HTR-8/SVneo (cell line): ENCODE measurements around the gene SYPL1.

ENCODE experiments used
- DNase-seq: peaks from one replicate; pipeline ENCODE4 v3.0.0; 2011; ENCODE audit warnings: low spot score, mixed read lengths; ENCODE audit not compliant: insufficient read length
- FAIRE-seq: peaks from 2 replicates; lab custom pipeline; 2011; peaks lifted over from hg19 to GRCh38; lab: Jason Lieb, UNC

SYPL1 gene

GRCh38 chr7:106070201-106070551, 41.9 kb downstream of the SYPL1 start:
- DNase-seq (no peak), FAIRE-seq (no peak)

GRCh38 chr7:106069471-106070200, 42.5 kb downstream of the SYPL1 start:
- no peak for DNase-seq
- no peak for FAIRE-seq

DNA sequence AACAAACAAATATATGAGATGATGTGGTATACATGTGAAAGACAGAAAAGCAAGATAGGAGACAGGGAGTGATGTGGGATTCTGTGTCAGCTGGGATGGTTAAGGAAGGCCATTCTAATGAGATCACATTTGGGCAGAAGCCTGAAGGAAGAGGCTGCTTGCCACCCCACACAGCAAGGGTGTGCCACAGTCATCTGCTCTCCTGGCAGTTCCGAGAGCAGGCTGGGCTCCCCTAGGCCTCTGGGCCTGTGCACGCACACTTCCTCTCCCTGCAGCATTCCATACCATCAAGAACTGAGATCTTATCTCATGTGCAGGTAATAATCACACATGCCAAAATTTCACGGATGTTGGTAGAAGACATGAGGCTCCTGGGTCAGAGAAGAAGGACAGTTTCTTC, 43.1 kb downstream of the SYPL1 start:
- FAIRE-seq = no peak
- no peak for DNase-seq

DNA sequence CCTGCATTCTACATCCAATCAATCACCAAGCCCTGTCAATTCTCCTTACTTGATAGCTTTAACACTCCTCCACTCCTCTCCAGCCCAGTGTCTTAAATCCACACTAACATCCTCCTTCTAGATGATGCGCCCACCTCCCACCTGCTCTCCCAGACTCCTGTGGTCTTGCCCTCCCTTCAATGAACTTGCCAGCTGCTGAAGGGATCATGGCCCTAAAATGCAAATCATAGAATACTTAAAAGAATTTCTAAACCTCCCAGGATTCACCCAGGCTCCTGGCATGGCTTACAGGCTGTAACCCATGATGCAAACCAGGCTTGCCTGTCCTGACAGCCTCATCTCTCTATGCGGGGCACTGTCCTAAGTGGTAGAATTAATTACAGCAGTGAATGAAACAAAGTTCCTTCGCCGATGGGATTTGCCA, 43.6 kb downstream of the SYPL1 start:
- DNase-seq = no peak
- no peak for FAIRE-seq

- DNase-seq (no peak), FAIRE-seq (no peak)
These were observed 44.4 kb downstream of the SYPL1 start for GRCh38 chr7:106067678-106068077.

GRCh38 chr7:106065575-106066500, 46.3 kb downstream of the SYPL1 start:
- no peak for FAIRE-seq
- DNase-seq = no peak

GRCh38 chr7:106064771-106065574, 47.1 kb downstream of the SYPL1 start:
- no peak for FAIRE-seq
- DNase-seq = peak; percentile 94

DNA sequence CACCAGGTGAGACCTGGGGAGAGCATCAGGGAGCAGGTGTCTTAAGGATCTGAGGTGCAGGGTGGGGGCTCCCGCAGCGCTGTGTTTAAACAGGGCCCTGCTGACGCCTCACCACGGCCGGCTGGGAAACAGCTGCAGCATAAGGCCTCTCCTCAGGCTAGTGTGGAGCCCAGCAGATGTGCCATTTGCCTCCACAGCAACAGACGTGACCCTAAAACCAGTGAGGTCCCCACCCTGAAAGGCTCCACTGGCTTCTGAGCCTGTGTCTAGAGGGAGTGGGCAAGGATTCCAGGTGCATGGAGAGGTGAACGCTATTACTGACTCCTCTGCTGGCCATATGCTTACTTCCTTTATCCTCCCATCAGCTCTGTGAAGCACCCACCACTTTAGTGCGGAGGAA, 47.8 kb downstream of the SYPL1 start:
- DNase-seq (no peak), FAIRE-seq (no peak)

DNA sequence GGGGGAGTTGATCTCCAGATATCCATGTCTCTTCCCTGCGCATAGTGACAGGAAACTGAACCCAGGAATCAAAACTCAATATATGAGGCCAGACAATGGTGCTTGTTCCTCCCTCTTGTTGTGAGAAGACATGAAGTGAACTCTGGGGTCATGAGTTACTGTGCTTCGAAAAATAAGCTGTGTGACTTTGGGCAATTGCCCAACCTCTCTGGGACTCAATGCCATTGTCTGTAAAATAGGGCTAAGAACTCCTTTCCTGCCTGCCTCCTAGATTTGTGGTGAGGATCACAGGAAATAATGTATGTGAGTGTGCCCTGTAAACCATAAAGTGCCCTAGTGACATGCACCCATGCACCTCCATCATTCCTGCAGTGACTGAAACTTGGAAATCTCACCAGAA, 48.4 kb downstream of the SYPL1 start:
- DNase-seq = no peak
- FAIRE-seq = no peak

DNA sequence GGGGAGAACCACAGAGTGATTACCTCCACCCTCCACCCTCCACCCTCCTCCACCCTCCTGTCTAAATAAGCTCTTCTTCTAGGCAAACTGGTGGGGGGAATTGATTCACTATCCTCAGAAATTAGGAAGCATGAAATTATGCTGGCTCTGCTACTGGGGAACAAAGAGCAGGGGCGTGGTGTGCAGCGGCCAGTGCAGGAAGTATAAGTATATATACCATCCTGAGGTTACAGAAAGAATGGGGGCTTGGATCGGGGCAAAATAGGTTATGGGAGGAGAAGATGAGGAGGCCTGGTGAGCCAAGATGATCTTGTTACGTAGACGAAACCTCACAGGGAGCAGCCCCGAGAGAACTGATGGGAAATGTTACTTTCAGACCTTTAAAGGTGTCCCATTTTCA, 49.1 kb downstream of the SYPL1 start:
- FAIRE-seq (no peak), DNase-seq (no peak)

- FAIRE-seq = no peak
These were observed 49.6 kb downstream of the SYPL1 start for GRCh38 chr7:106062521-106062931.

GRCh38 chr7:106062006-106062405, 50.1 kb downstream of the SYPL1 start:
- FAIRE-seq = no peak
- no peak for DNase-seq

More at GRCh38 chr7:106062521-106062931, 49.6 kb downstream of the SYPL1 start:
- DNase-seq = no peak

GRCh38 chr7:106061301-106061979, 50.7 kb downstream of the SYPL1 start:
- FAIRE-seq = no peak
- DNase-seq = no peak

DNA sequence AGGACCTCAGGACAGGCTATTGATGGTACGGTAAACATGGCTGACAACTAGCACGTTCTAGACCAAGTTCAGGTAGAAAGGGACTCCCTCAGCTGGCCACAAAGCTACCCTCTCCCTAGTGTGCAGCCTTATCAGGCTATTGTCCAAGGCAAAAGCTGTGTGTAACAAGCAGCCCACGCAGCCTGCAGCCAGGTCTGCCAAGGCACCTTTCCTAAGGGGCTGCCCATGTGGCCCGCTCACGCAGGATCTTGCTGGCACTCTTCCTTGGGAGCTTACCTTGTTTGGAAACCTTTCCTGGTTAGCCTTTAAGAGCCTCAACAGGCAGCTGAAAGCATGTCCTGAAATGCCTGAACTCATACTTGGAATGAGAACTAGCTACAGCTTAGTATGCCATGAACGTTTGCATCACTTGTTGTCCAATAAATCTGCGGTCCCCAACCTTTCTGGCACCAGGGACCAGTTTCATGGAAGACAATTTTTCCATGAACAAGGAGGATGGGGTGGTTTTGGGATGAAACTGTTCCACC, 51.7 kb downstream of the SYPL1 start:
- DNase-seq = no peak
- FAIRE-seq = no peak

GRCh38 chr7:106059556-106059955, 52.6 kb downstream of the SYPL1 start:
- no peak for FAIRE-seq
- DNase-seq = no peak

- DNase-seq (no peak), FAIRE-seq (no peak)
These were observed 53.2 kb downstream of the SYPL1 start for GRCh38 chr7:106058928-106059324.

GRCh38 chr7:106057962-106058927, 53.9 kb downstream of the SYPL1 start:
- FAIRE-seq (no peak), DNase-seq (no peak)

DNA sequence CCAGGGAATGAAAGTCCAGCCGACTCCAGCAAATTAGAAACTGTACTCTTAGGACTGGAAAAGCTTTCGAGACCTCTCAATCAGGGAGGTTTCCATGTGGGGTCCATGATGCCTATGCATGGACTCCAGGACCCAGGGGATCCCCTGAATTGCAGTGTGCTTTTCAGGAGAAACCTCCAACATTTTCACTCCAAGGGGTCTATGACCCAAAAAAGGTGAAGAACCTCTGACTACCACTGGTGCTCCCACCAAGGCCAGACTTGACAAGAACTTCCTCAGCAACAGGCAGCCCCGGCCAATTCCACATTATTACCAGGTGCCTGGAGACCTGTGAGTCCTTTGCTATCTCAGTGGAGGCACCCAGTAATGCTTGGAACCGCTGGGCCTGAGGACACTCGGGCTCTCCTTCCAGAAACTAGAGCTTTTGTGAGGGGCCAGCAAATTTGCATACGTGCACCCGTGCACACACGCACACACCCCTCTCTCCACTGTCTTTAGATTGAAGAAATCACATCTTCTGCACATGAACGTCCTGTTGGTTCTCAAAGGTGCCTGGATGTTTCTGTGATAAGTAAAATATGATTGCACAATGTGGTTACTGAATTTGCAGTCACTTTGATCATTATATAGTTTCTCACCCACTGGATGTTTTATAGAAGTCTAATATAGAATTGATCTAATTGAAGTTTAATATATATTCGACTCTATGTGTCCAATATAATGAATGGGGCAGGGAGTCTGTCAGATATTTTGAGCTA, 54.7 kb downstream of the SYPL1 start:
- DNase-seq = no peak
- FAIRE-seq = no peak
